ENCODE results near the gene CLECL1.

GRCh38 chr12:9727813-9728212, 5.1 kb downstream of the CLECL1 start:
- no peak for TF ChIP-seq CTCF (IDR thresholded peaks at IDR 0.05)
- TF ChIP-seq POLR2A (IDR thresholded peaks at IDR 0.05) = no peak
